HG03442 (cell line): ENCODE results near the gene RPP25.

Experiments
- ATAC-seq: cut with Tn5 transposase; IDR thresholded peaks from one replicate; pipeline ENCODE4 v1.9.1; 2021; ENCODE audit warnings: mild to moderate bottlenecking, moderate library complexity; ENCODE audit not compliant: unreplicated experiment

The RPP25 gene

GRCh38 chr15:74956648-74957475, at the start of gene RPP25:
RPP25 (minus strand) TSS chr15:74956772; CDS start chr15:74956583, 189 bp downstream.
- peak; percentile 78 for ATAC-seq

- no peak for ATAC-seq
These were observed 45.8 kb upstream of the RPP25 start for GRCh38 chr15:75002398-75002797.

GRCh38 chr15:75001310-75001709, 44.7 kb upstream of the RPP25 start:
- no peak for ATAC-seq

- ATAC-seq = no peak
These were observed 41.0 kb upstream of the RPP25 start for GRCh38 chr15:74997543-74997942.

- ATAC-seq = no peak
These were observed 40.6 kb upstream of the RPP25 start for GRCh38 chr15:74997141-74997540.

GRCh38 chr15:74995779-74996765, 39.5 kb upstream of the RPP25 start:
- no peak for ATAC-seq

GRCh38 chr15:74995182-74995778, 38.7 kb upstream of the RPP25 start, which contains the start of gene SCAMP5:
SCAMP5 (plus strand) TSS chr15:74995563; CDS start chr15:75011840, 16,277 bp downstream.
- ATAC-seq = peak; percentile 54

- ATAC-seq = no peak
These were observed 38.1 kb upstream of the RPP25 start for GRCh38 chr15:74994685-74995084.

GRCh38 chr15:74994236-74994635, 37.7 kb upstream of the RPP25 start:
- no peak for ATAC-seq

GRCh38 chr15:74992619-74993018, 36.0 kb upstream of the RPP25 start:
- no peak for ATAC-seq

GRCh38 chr15:74989527-74989926, 33.0 kb upstream of the RPP25 start:
- no peak for ATAC-seq

- no peak for ATAC-seq
These were observed 31.6 kb upstream of the RPP25 start for GRCh38 chr15:74988007-74988800.

- ATAC-seq = no peak
These were observed 27.2 kb upstream of the RPP25 start for GRCh38 chr15:74983725-74984231.

GRCh38 chr15:74982183-74982582, 25.6 kb upstream of the RPP25 start:
- ATAC-seq = no peak

GRCh38 chr15:74978503-74978902, 21.9 kb upstream of the RPP25 start:
- no peak for ATAC-seq

- ATAC-seq = no peak
These were observed 21.5 kb upstream of the RPP25 start for GRCh38 chr15:74978077-74978476.

GRCh38 chr15:74977599-74977998, 21.0 kb upstream of the RPP25 start:
- ATAC-seq = no peak

- ATAC-seq = no peak
These were observed 19.6 kb upstream of the RPP25 start for GRCh38 chr15:74976159-74976558.

- ATAC-seq = no peak
These were observed 11.1 kb upstream of the RPP25 start for GRCh38 chr15:74967670-74968069.

GRCh38 chr15:74964794-74965193, 8.2 kb upstream of the RPP25 start:
- ATAC-seq = no peak
